KOPT-K1 (cell line): Measurements from ENCODE around the gene NOL4L.
"Not testable (repeated sequence)": the region's sequence is repeated elsewhere in the genome, so short reads cannot be mapped to it uniquely, and the experiment has no call there.

Source experiments
- H3K27ac ChIP-seq: fragments of 200-600 bp; sonication (generic); 2 replicates; pipeline ENCODE4 v1.5.1; 2016; ENCODE audit warnings: antibody characterized with exemption, mild to moderate bottlenecking, low read depth, low read length; ENCODE audit not compliant: poor library complexity, severe bottlenecking
- H3K36me3 ChIP-seq: fragments of 200-600 bp; sonication (generic); 2 replicates; pipeline ENCODE4 v1.5.1; 2017; ENCODE audit warnings: antibody characterized with exemption, mild to moderate bottlenecking, low read length, moderate library complexity; ENCODE audit not compliant: insufficient read depth
- H3K9me3 ChIP-seq: fragments of 200-600 bp; sonication (generic); 2 replicates; pipeline ENCODE4 v1.5.1; 2017; ENCODE audit warnings: antibody characterized with exemption, low read length, mild to moderate bottlenecking; ENCODE audit not compliant: insufficient read depth, poor library complexity, severe bottlenecking

Gene NOL4L

DNA sequence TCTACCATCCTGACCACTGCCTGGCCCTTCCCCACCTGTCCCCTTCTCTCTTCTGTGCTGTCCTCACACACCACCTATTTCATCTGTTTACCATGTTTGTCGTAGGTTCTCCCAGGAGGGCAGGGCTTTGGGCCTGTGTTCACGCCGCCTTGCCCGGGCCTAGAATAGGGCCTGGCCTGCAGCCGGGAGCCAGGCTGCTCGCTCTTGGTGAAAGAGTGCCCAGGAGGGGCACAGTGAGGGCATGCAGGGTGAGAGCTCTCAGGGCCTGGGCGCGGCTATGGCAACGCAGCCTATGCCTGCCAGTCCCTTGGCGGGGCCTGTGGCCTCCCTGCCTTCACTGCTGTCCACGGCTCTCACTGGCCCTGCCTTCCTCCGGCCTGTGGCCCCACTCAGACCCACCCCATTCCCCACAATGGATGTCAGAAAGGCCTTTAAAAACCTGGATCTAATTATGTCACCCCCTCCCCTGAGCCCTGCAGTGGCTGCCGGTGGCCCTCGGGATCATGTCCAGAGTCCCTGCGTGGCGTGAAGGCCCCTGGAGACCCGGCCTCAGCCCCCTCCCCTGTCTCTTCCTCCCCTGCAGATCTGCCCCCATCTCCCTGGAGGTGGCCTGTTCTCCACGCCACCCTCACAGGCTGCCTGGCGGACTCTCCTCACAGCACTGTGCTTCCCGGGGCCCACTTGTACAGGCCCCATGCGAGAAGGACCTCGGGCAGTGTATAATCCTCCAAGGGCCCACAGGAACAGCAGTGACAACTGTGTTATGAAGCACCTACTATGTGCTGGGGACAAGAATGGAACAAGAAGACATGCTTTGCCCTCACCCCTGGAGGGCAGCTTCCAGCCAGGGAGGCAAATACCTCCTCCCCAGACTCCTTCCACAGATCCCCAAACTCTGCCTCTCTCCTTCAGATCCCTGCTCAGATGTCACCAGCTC is 22.9 kb upstream of the NOL4L start:
- Histone ChIP-seq H3K36me3 (no peaks in the 10 kb centered on the region), H3K9me3 (no peaks in the 10 kb centered on the region), H3K27ac (no peak overlapping the region)

DNA sequence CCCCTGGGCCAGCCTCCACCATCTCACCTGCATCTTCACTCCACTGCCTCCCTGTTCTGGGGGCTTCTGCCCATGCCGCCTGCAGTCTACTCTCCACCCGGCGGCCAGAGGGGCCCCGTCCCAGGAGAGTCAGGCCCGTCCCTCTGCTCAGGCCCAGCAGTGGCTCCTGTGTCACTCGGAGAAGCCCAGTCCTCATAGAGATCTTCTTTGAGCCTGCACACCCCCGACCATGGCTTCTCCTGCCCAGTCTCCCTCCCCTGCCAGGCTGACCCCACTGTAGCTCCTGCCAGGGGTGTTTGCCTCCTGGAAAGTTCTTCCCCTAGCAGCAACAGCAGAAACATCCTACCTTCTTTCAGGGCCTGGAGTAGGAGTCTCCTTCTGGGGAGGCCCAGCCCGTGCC is 22.2 kb upstream of the NOL4L start:
- H3K9me3 ChIP-seq = no peaks in the 10 kb centered on the region

DNA sequence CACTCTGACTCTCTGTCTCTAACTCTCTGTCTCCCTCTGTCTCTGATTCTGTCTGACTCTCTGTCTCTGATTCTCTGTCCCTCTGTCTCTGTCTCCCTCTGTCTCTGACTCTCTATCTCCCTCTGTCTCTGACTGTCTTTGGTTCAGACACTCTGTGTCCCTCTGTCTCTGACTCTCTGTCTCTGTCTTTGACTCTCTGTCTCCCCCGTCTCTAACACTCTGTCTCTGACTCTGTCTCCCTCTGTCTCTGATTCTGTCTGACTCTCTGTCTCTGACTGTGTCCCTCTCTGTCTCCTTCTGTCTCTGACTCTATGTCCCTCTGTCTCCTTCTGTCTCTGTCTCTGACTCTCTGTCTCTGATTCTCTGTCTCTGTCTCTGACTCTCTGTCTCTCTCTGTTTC is 21.7 kb upstream of the NOL4L start:
- Histone ChIP-seq H3K36me3 (no peaks in the 10 kb centered on the region), H3K9me3 (no peaks in the 10 kb centered on the region), H3K27ac (no peak overlapping the region)

More for the DNA sequence above, 22.2 kb upstream of the NOL4L start:
- H3K27ac ChIP-seq = no peak overlapping the region
- H3K36me3 ChIP-seq = no peaks in the 10 kb centered on the region

DNA sequence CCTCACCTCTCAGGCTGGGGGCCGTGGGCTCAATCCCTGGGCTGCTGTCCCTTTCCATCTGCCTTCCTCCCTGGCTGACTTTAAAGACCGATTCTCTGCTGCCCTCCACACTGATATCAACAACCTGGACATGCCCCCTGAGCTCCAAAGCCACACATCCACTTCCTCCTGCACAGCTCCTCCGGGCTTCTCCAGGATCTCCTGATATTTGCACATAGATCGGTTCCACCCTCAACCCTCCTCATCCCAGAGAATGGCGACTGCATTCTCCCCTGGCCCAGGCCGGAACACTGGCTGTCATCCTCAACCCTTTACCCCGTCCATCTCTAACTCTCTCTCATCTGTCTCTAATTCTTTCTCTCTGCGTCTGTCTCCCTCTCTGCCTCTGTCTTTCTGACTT is 21.0 kb upstream of the NOL4L start:
- no peaks in the 10 kb centered on the region for H3K9me3 ChIP-seq
- no peak overlapping the region for H3K27ac ChIP-seq
- no peaks in the 10 kb centered on the region for H3K36me3 ChIP-seq

DNA sequence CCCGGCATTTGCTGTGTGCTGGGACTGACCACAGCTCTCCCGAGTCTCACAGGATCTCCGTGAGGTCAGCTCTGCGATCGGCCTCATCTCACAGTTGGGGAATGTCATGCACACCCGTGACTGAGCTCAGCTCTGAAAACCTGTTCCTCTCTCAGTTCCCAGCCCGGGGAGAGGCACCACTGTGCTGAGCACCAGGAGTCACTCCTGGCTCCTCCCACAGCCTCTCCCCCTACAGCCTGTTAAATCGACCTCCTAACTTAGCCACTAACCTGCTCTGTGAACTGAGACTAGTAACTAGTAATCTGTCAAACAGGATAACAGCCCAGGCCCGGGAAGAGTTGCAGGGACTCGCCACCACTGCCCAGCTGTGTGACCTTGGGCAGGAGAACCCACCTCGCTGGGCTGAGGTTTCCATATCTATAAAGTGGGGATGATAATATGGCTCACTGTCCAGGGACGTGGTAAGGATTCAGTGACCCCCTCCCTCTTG is 20.1 kb upstream of the NOL4L start:
- no peak overlapping the region for H3K27ac ChIP-seq
- no peaks in the 10 kb centered on the region for H3K9me3 ChIP-seq
- H3K36me3 ChIP-seq = no peaks in the 10 kb centered on the region

DNA sequence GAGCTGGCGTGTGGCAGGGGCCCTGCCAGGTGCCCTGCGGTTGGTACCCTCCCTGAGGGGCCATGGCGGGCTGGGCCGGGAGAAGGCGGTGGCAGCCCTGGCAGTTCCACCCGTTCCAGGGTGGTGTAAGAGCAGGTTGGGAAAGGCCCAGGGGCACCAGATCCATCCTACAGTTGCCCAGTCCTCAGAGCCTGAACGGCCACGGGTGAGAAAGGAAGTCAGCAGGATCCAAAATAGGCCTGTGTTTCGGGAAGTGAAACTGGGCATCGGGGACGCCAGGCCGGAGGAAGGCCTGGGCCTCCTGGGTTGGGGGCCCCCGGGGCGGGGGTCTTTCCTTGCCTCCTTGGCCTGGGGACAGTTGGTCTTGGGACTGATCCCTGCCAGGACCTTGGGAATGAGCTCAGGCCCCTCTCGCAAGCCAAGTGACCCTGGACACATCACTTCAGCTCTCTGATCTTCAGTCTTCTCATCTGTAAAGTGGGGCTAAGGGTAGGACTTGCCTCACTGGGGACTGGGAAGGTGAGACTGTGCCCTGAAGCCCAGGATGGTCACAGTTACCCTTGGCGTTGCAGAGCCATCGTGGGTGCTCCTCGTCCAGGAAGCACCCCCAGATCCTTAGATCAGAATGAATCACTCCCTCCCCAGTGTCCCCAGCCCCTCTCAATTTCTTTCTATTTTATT is 18.1 kb upstream of the NOL4L start:
- Histone ChIP-seq H3K9me3 (no peaks in the 10 kb centered on the region), H3K27ac (no peak overlapping the region), H3K36me3 (no peaks in the 10 kb centered on the region)

DNA sequence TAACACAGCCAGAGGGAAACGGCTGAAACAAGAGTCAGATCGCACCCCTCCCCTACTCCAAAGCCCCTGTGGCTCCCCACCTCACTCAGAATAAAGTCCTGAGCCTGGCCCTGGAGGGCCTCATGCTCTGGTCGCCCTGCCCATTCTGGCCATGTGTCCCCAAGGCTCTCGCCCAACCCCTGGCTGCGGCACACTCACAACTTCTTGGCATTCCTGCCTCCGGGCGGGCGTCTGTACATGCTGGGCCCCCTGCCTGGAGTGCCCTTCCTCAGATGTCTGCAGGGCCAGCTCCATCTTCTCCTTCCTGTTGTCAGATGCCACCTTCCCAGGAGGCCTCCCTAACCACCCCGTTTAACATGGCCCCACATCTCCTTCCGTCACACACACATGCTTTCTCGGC is 17.1 kb upstream of the NOL4L start:
- no peaks in the 10 kb centered on the region for H3K9me3 ChIP-seq
- H3K27ac ChIP-seq = no peak overlapping the region
- no peaks in the 10 kb centered on the region for H3K36me3 ChIP-seq

DNA sequence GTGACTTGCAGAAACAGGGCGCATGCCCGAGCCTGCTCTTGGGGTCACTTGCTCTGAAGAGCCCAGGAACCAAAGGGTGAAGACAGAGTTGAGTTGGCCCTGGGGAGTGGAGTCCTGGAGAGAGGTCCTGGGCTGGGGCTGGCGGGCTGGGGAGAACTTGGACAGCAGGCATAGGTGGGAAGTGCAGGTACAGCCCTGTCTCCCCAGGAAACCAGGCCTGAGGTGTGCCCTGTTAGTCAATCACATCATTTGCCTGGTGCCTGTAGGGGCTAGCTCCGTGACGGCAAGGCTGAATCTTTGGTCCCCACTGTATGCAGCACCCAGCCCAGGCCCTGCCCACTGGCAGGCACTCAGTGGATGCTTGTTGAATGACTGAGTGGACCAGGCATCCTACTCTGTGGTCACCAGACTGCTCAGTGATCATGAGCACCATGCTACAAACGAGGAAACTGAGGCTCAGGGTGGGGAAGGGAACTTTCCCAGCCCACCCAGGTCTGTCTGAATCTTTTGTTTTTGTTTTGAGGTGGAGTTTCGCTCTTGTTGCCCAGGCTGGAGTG is 15.6 kb upstream of the NOL4L start:
- H3K27ac ChIP-seq = no peak overlapping the region
- no peaks in the 10 kb centered on the region for H3K36me3 ChIP-seq
- H3K9me3 ChIP-seq = no peaks in the 10 kb centered on the region

DNA sequence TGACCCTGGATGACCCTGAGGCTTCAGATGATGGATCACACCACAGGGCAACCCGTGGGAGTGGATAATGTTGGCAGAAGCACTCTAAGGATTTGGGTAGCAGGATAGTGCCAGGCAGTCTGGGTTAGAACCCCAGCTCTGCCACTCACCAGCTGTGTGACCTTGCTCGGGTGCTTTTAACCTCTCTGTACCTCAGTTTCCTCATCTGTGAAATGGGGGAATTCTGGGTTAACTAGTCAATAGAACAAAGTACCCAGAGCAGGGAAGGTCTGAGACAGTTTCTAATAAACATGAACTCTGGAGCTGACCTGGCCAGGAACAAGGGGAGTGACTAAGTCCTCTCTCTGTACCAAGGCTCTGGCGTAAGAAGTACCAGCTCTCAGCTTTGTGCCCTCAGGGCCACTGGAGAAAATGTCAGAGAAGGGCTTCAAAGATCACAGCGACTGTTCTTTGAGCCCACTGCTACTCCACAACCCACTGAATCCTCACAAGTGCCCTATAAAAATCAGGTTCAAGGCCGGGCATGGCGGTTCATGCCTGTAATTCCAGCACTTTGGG is 14.7 kb upstream of the NOL4L start:
- H3K36me3 ChIP-seq = no peaks in the 10 kb centered on the region
- H3K9me3 ChIP-seq = no peaks in the 10 kb centered on the region
- H3K27ac ChIP-seq = no peak overlapping the region

DNA sequence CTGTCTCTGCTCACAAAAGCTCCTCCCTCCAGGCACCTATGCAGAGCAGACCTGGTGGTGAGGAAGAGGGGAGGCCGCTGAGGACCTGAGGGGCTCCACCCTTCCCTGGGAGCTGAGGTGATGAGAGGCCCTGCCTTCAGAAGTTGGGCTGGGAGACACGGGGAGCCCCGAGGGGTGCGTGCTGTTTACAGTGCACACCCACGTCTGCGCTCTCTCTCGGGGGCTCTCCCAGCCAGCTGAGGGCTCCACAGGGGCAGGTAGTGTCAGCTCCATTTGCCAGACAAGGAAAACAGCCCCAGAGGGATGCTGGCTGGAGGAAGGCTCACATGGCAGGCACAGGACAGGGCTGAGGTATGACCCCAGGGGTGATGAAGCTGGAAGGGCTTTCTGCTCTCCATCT is 13.5 kb upstream of the NOL4L start:
- H3K36me3 ChIP-seq = no peaks in the 10 kb centered on the region
- no peak overlapping the region for H3K27ac ChIP-seq
- H3K9me3 ChIP-seq = no peaks in the 10 kb centered on the region

DNA sequence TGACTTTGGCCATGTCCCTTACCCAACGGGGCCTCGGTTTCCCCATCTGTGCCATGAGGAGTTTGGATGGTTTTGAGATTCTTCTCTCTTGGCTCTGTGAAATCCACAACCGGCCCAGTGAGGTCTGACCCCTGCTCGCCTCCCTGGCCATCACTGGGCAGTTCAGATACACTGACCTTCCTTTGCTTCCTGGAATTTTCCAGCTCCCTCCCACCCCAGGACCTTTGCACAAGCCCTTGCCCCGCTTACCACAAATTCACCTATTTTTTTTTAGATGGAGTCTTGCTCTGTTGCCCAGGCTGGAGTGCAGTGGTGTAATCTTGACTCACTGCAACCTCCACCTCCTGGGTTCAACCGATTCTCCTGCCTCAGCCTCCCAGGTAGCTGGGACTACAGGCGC is 12.6 kb upstream of the NOL4L start:
- H3K9me3 ChIP-seq = no peaks in the 10 kb centered on the region
- no peaks in the 10 kb centered on the region for H3K36me3 ChIP-seq
- no peak overlapping the region for H3K27ac ChIP-seq

DNA sequence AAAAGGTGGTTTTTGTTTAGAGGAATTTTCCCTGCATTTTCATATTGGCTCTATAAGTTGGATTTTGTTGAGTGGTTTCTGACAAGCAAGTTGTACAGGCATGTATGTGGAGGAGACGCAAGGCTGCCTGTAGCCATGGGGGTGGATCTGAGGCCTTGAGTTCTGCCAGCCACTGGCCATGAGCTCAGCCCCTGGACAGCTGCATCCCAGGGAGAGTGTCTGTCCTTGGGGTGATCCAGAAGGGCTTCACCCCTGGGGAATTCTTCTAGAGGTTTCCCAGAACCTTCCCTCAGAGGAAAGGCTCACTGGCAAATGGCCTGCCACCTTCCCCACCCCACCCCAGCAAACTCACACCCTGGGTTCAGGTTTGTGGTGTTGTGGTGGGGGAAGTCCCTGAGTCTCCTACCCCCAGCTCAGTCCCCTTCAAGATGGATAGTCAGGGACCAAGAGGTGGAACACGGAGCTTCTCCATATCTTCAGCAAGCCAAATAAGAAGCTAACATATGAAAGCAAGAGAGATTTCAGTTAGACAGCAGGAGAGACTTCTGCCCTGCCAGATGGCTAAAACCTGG is 11.6 kb upstream of the NOL4L start:
- no peaks in the 10 kb centered on the region for H3K9me3 ChIP-seq
- H3K36me3 ChIP-seq = no peaks in the 10 kb centered on the region

DNA sequence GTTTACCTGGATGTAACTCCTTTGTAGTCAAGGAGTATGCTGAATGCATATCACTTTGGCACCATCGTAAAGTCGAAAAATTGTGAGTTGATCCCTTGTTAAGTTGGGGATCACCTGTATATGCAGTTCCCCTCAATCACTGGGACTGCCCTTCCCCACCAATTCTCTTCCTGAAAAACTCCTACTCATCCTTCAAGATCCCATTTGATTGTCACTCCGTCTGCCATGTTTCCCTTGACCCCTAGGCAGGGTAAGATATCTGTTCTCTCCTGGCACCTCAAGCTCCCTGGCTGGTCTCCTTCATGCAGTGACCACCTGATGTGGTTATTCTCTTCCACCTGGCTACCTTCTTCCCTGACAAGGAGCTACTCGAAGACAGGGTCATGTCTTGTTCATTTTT is 10.0 kb upstream of the NOL4L start:
- H3K9me3 ChIP-seq = no peaks in the 10 kb centered on the region
- no peaks in the 10 kb centered on the region for H3K36me3 ChIP-seq
- no peak overlapping the region for H3K27ac ChIP-seq

More for the DNA sequence above, 11.6 kb upstream of the NOL4L start:
- no peak overlapping the region for H3K27ac ChIP-seq

DNA sequence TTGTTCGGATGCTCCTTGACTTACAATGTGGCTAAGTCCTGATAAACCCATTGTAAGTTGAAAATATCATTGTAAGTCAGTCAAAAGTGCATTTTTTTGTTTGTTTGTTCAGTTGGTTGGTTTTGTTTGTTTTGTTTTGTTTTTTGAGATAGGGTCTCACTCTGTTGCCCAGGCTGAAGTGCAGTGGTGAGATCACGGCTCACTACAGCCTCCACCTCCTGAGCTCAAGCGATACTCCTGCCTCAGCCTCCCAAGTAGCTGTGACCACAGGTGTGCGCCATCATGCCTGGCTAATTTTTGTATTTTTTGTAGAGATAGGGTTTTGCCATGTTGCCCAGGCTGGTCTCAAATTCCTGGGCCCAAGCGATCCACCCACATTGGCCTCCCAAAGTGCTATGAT is 9.5 kb upstream of the NOL4L start:
- not testable (repeated sequence) for H3K36me3 ChIP-seq, H3K27ac ChIP-seq

DNA sequence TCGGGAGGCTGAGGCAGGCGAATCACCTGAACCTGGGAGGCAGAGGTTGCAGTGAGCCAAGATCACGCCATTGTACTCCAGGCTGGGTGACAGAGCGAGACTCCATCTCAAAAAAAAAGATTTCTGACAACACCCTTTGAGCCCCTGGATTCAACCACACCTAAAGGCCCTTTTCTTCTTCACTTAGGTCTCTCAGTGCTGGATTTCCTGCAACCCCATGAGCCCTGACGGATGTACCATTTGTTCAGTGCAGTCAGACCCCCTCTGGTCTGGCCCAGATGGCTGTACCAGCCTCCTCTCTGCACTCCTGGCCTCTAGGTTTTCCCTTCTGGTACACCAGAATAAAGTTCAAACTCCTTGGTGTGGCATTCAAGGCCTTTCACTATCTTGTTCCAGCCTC is 9.1 kb upstream of the NOL4L start:
- H3K36me3 ChIP-seq = no peaks in the 10 kb centered on the region
- H3K9me3 ChIP-seq = no peaks in the 10 kb centered on the region
- no peak overlapping the region for H3K27ac ChIP-seq

More for the DNA sequence above, 9.5 kb upstream of the NOL4L start:
- not testable (repeated sequence) for H3K9me3 ChIP-seq
